GM12801 (cell line): ENCODE results near the gene DENND1B.

Experiments
- TF ChIP-seq, protein P1 (sequence below): IDR thresholded peaks from one replicate; pipeline ENCODE4 v1.5.1; 2011; ENCODE audit warnings: control low read depth; ENCODE audit not compliant: insufficient read length; ENCODE audit errors: extremely low read depth

Gene DENND1B

DNA sequence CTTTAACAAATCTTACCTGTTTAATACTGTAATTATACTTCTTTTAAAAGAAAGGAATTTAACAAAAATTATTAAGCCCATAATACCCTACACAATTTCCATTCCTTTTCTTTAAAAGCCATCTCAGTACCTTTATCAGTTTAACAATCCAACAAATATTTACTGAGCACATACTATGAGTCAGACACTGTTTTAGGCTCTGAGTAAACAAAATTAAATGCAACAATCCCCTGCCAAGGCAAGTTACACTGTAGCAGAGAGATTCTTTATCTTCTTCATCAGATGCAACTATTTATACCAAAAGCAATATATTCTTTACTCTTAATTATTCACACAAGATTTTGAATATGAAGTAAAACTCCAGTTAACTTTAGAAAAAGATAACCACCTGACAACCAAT is 12.0 kb downstream of the DENND1B start:
- TF ChIP-seq, protein P1, sequence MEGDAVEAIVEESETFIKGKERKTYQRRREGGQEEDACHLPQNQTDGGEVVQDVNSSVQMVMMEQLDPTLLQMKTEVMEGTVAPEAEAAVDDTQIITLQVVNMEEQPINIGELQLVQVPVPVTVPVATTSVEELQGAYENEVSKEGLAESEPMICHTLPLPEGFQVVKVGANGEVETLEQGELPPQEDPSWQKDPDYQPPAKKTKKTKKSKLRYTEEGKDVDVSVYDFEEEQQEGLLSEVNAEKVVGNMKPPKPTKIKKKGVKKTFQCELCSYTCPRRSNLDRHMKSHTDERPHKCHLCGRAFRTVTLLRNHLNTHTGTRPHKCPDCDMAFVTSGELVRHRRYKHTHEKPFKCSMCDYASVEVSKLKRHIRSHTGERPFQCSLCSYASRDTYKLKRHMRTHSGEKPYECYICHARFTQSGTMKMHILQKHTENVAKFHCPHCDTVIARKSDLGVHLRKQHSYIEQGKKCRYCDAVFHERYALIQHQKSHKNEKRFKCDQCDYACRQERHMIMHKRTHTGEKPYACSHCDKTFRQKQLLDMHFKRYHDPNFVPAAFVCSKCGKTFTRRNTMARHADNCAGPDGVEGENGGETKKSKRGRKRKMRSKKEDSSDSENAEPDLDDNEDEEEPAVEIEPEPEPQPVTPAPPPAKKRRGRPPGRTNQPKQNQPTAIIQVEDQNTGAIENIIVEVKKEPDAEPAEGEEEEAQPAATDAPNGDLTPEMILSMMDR: no peak

DNA sequence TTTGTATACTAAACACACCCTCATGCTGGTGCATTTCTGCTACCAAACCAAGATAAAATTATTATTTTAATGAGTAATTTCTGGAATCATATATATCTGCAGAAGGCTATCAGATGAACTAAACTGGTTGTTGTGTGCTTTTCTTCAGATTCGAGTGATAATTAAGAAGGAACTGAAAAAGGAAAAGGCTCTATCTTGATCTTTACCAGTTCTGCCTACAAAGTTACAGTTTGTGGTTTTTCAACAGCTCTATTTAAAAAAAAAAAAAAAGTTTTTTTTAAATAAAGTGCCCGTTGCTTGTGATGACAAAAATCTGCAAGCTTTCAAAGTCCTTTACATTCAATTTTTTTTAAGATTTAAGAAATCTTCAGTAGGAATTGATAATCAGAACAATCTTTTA is 13.6 kb downstream of the DENND1B start:
- TF ChIP-seq, protein P1: no peak

DNA sequence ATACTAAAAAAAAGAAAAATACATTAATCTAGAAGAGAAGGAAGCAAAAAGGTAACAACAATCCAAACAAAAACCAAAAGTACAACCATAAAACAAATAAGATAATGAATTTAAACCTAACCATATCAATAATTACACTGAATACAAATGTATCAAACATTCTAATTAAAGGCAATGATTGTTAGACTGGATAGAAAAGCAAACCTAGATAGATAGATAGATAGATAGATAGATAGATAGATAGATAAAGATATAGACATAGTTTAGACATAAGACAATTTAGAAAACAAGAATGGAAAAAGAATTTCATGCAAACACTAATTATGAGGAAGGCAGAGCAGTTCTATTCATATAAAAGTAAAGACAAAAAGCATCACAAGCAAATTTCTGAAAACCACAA is 24.9 kb downstream of the DENND1B start:
- TF ChIP-seq, protein P1: no peak

DNA sequence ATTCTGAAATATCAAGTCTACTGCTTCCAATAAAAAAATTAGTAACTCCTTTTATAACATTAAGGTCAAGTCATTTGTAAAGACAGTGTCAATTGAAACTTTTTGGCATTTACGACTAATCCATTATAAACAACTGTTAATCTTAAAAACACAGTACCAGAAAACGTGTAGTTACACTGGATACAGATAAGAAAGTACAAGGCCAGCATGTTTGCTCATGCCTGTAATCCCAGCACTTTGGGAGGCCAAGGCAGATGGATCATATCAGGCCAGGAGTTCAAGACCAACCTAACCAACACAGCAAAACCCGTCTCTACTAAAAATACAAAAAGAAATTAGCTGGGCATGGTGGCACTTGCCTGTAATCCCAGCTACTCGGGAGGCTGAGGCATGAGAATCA is 29.4 kb downstream of the DENND1B start:
- TF ChIP-seq, protein P1: no peak

DNA sequence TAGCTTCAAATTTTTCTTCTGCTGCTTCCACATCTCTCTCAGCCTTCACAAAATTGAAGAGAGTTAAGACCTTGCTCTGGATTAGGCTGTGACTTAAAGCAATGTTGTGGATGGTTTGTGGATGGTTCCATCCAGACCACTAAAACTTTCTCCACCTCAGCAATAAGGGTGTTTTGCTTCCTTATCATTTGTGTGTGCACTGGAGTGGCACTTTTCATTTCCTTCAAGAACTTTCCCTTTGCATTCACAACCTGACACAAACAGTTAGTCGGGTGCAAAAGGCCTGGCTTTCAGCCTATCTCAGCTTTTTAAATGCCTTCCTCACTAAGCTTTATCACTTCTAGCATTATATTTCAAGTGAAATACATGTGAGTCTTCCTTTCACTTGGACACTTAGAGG is 30.3 kb downstream of the DENND1B start:
- TF ChIP-seq, protein P1: no peak

DNA sequence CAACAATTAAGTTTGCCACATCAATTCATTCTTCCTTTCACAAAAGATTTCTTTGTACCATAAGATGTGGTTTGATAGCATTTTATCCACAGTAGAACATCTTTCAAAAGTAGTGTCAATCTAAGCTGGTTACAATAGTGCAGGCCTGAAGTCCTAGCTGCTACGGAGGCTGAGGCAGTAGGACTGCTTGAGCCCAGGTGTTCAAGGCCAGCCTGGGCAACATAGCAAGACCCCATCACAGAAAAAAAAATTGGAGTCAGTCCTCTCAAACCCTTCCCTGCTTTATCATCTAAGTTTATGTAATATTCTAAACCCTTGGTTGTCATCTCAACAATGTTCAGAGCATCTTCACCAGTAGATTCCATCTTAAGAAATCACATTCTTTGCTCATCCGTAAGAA is 31.7 kb downstream of the DENND1B start:
- TF ChIP-seq, protein P1: no peak

DNA sequence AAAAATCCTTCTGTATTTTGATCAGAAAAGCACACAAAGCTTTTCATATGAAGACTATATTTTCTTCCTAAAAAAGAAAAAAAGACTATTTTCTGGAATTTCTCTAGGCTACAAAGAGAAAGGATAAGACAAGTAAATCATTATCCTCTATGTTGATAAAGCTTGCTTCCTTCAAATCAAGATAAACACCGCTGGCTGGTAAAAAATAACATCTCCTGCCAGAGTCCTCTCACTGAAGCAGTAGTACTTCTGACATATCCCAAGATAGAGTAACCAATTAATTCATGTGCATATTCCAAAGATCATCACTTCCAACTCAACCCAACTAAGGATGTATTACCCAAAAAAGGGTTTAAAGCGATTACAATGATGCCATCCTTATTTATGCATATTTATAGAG is 34.3 kb downstream of the DENND1B start:
- TF ChIP-seq, protein P1: no peak

DNA sequence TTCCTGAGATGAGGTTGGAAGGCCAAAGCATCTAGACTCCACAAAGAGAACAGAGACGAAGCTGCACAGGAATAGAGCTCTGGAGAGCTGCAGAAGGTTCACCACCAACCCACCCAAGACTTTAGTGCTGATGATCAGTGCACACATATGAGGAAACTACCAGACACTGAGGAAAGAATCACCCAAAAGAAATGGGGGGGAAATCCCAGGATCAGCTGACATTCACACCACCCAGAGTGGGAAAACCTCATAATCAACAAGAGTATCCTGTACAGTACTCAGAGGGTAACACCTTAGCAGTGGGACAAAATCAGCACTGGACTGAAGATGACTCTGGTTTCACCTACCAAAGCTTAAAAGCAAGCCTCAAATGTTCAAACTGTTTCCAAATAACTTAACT is 36.4 kb downstream of the DENND1B start:
- TF ChIP-seq, protein P1: no peak
